ENCODE measurements around the gene BOLA3.

- no peak for TF ChIP-seq CTCF (IDR thresholded peaks at IDR 0.05)
- no peak for TF ChIP-seq POLR2AphosphoS5 (IDR thresholded peaks at IDR 0.05; ENCODE audit: low read depth, low read length)
- no peak for TF ChIP-seq TCF7L2 (IDR thresholded peaks at IDR 0.05; ENCODE audit: low read depth, low read length)
- no peak for TF ChIP-seq REST (IDR thresholded peaks at IDR 0.05; ENCODE audit: insufficient read depth in 1 of 2, low read depth in 2 of 2, low read length in 1 of 2)
Measured at GRCh38 chr2:74101574-74102300, 46.0 kb downstream of the BOLA3 start.
